K562 (cell line): ENCODE data around the gene IRX2. TPM values are rescaled to one million over a fixed set of nuclear protein-coding genes. Genes with fewer than 3 reads are reported as not detected.

Experiments used
- ATAC-seq: fragments of 200-7000 bp; cut with Tn5 transposase; 3 replicates; pipeline ENCODE4 v1.9.1; 2020; ENCODE audit warnings: moderate library complexity
- BruUV-seq: library from RNA; stranded (reverse); fragments of 400-500 nt; replicated peaks from 2 replicates; lab custom pipeline; 2021; lab: Mats Ljungman, UMichigan
- CTCF ChIA-PET: fragments of 300-600 bp; formaldehyde crosslinking; extraction: SDS; loops from one replicate; lab custom pipeline; 2021; ENCODE audit warnings: low intra/inter-chr PET ratio; lab: Yijun Ruan, JAX
- POLR2A ChIA-PET: fragments of 300-600, 350-650 bp; sonication (Branson Sonifier 250); formaldehyde crosslinking; extraction: SDS; loops from one replicate; lab custom pipeline; 2021; ENCODE audit warnings: antibody characterized with exemption, inconsistent platforms; lab: Yijun Ruan, JAX
- DNase-seq, 4 experiments: peaks; one replicate each; pipeline versions ENCODE4 v3.0.0 to v3.0.0-alpha.2; 2011 to 2018; ENCODE audit warnings: low spot score in 3 of 4, mixed read lengths in 3 of 4; ENCODE audit errors: extremely low read depth in 1 of 4
- FAIRE-seq: peaks from 2 replicates; lab custom pipeline; 2011; peaks lifted over from hg19 to GRCh38; lab: Jason Lieb, UNC
- H2AFZ ChIP-seq: 2 replicates; pipeline ENCODE4 v1.6.0; 2011; ENCODE audit warnings: low read depth, low read length, control low read depth, inconsistent platforms
- H3K27ac ChIP-seq: fragments of 200-600 bp; 3 replicates; pipeline ENCODE4 v1.8.0; 2011; ENCODE audit warnings: low read depth, mild to moderate bottlenecking, control low read depth, inconsistent platforms, low read length, moderate library complexity, mixed read lengths; ENCODE audit errors: extremely low read depth
- H3K27me3 ChIP-seq, 2 experiments: fragments of 300-600 bp in 1 of 2; 2 replicates in 1 of 2; 3 replicates in 1 of 2; pipeline versions ENCODE4 v1.6.0 to v1.8.0; 2011; ENCODE audit warnings: inconsistent platforms in 2 of 2, low read length in 2 of 2, mild to moderate bottlenecking in 1 of 2, mixed read lengths in 1 of 2, moderate library complexity in 1 of 2; ENCODE audit not compliant: control insufficient read depth in 2 of 2, insufficient read depth in 2 of 2
- H3K36me3 ChIP-seq: fragments of 300-600 bp; 3 replicates; pipeline ENCODE4 v1.8.0; 2011; ENCODE audit warnings: mild to moderate bottlenecking, low read length, inconsistent platforms; ENCODE audit not compliant: control insufficient read depth, insufficient read depth
- H3K4me1 ChIP-seq, 2 experiments: fragments of 200-600 bp in 1 of 2; replicated peaks in 1 of 2; 2 replicates in 1 of 2; 3 replicates in 1 of 2; pipeline versions ENCODE4 v1.5.1 to v1.8.0; 2011; ENCODE audit warnings: inconsistent platforms in 2 of 2, low read length in 2 of 2, mild to moderate bottlenecking in 1 of 2, mixed read lengths in 1 of 2, moderate library complexity in 1 of 2; ENCODE audit not compliant: control insufficient read depth in 2 of 2, insufficient read depth in 2 of 2
- H3K4me2 ChIP-seq: 2 replicates; pipeline ENCODE4 v1.6.1; 2011; ENCODE audit warnings: low read length, control low read depth, inconsistent platforms, mixed read lengths; ENCODE audit not compliant: insufficient read depth
- H3K4me3 ChIP-seq: fragments of 200-600 bp; sonication (generic), shearing (Covaris generic); 2 replicates; pipeline ENCODE4 v1.5.1; 2016; ENCODE audit warnings: control low read depth, inconsistent platforms
- H3K79me2 ChIP-seq: fragments of 200-600 bp; 3 replicates; pipeline ENCODE4 v1.8.0; 2011; ENCODE audit warnings: low read length, inconsistent platforms; ENCODE audit not compliant: control insufficient read depth, insufficient read depth
- H3K9ac ChIP-seq, 2 experiments: 2 replicates each; pipeline versions ENCODE4 v1.6.0 to v1.6.1; 2011; ENCODE audit warnings: low read depth in 2 of 2, low read length in 2 of 2, control low read depth in 1 of 2, inconsistent platforms in 1 of 2, mild to moderate bottlenecking in 1 of 2, mixed read lengths in 1 of 2; ENCODE audit not compliant: insufficient read depth in 1 of 2
- H3K9me1 ChIP-seq: one replicate; pipeline ENCODE4 v1.6.0; 2011; ENCODE audit warnings: inconsistent platforms, mild to moderate bottlenecking, low read length, moderate library complexity; ENCODE audit not compliant: control insufficient read depth, insufficient read depth
- H3K9me3 ChIP-seq: replicated peaks from 2 replicates; pipeline ENCODE4 v1.5.1; 2011; ENCODE audit warnings: low read depth, low read length, inconsistent platforms; ENCODE audit not compliant: control insufficient read depth, insufficient read depth
- H4K20me1 ChIP-seq: replicated peaks from 2 replicates; pipeline ENCODE4 v1.6.1; 2011; ENCODE audit warnings: low read length, inconsistent platforms, mixed read lengths; ENCODE audit not compliant: control insufficient read depth, insufficient read depth
- CBX3 ChIP-seq, 2 experiments: IDR thresholded peaks; 1 replicate in 1 of 2; 2 replicates in 1 of 2; pipeline ENCODE4 v1.6.1; 2012; ENCODE audit warnings: inconsistent platforms in 2 of 2, low read length in 2 of 2, borderline replicate concordance in 1 of 2, control low read depth in 1 of 2
- CEBPB ChIP-seq: fragments of 450-650 bp; IDR thresholded peaks from 2 replicates; pipeline ENCODE4 v1.6.1; 2016; ENCODE audit warnings: missing genetic modification characterization, missing compliant biosample characterization
- HNRNPUL1 ChIP-seq: fragments of 200-400 bp; formaldehyde crosslinking; IDR thresholded peaks from 2 replicates; pipeline ENCODE4 v1.6.1; 2017; ENCODE audit warnings: low read length
- PYGO2 ChIP-seq: fragments of 450-650 bp; IDR thresholded peaks from 2 replicates; pipeline ENCODE4 v1.6.1; 2016; ENCODE audit warnings: mild to moderate bottlenecking, missing genetic modification characterization, moderate library complexity, missing compliant biosample characterization
- RBM22 ChIP-seq: fragments of 200-400 bp; formaldehyde crosslinking; IDR thresholded peaks from 2 replicates; pipeline ENCODE4 v1.6.1; 2018; ENCODE audit warnings: low read length, low read depth; ENCODE audit not compliant: poor library complexity, severe bottlenecking
- SRSF1 ChIP-seq: fragments of 200-400 bp; formaldehyde crosslinking; IDR thresholded peaks from 2 replicates; pipeline ENCODE4 v1.6.1; 2017; ENCODE audit warnings: mild to moderate bottlenecking, low read depth, low read length, moderate library complexity
- WGBS: fragments of 100-300 bp; shearing (Covaris generic); methylation state at CpG from one replicate; pipeline ENCODE4 v1.1.6; 2016; ENCODE audit warnings: low coverage, mixed read lengths; ENCODE audit not compliant: insufficient coverage; ENCODE audit errors: missing lambda C conversion rate; 5-methylcytosine and 5-hydroxymethylcytosine counted together
- in situ Hi-C: fragments of 300-500 bp; cut with MboI; formaldehyde crosslinking; loops from 4 replicates; pipeline ENCODE4 v1.15.0; 2018; ENCODE audit warnings: inconsistent platforms, mixed read lengths
- intact Hi-C: fragments of 100-400 bp; cut with micrococcal nuclease; formaldehyde crosslinking; loops from 2 replicates; pipeline ENCODE4 v1.14.2; 2022
- polyA plus RNA-seq, 8 experiments: library from polyadenylated mRNA; depleted of rRNA in 4 of 8; stranded (reverse) in 5 of 8; unstranded in 3 of 8; fragments of >200 nt; fragmentation: Nextera tagmentation in 2 of 8; fragmentation: Illumina TruSeq in 1 of 8; extraction: Ambion mirVana in 2 of 8; extraction: Trizol in 1 of 8; gene quantifications; 2 replicates each; pipeline versions ENCODE4 v1.2.1 to v1.2.3, GENCODE V29; 2011 to 2014; ENCODE audit warnings: inconsistent platforms in 1 of 8, missing spikeins in 1 of 8
- total RNA-seq, 7 experiments: library from RNA; depleted of rRNA in 6 of 7; stranded (reverse); fragments of >200 nt in 6 of 7; fragmentation: Illumina TruSeq in 2 of 7; extraction: Trizol in 2 of 7; gene quantifications; 2 replicates each; pipeline versions ENCODE4 v1.2.1 to v1.2.3, GENCODE V29; 2011 to 2021; ENCODE audit warnings: low replicate concordance in 1 of 7
- TF ChIP-seq, protein P1 (sequence below): sonication (generic); formaldehyde crosslinking; IDR thresholded peaks from 2 replicates; pipeline ENCODE4 v1.8.1; 2023; ENCODE audit warnings: mild to moderate bottlenecking, missing genetic modification reagents

The IRX2 gene
- total and polyA plus RNA-seq, 9 of the 15 experiments (the other 6 are each of a cell fraction or from before 2014, with no cell fraction given): 0.13 TPM; not detected in 8

DNA sequence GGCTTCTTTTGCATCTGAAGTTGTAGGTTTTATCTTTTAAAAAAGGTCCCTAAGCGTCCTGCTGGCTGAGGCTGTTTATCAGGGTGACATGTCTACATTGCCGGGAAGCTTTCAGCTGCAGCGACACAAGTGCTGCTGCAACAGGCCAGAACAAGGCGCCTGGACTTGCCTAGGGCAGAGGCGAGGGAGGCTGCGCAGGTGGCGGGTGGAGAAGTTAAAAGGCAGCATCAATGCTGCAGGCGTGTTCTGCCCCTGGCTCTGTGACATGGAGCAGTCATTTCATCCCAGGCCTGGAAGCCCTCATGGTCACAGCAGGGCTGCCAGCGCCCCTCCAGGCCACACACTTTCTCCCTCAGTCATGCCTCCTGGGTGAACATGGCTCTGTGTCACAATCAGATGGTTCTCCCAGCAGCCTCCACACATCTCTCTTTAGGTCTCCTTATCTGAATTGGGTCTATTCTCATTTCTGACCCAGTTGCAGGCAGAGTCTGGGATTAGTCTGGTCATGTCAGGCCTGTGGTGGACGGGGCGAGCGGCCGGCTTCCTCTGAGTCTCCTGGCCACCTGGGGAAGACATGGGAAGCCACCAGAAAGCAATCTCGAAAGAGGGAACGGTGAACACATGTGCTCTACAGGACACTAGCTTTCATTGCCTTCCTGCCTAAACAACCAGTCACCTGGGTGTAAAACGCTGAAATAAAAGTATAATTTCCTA lies 41.3 kb downstream of the IRX2 start:
- POLR2A ChIA-PET: interaction anchor here (0.8 kb wide), 1 partner anchor 14 kb away, joined by 3 read pairs; no protein-coding TSS in a partner anchor
- 0 out of 2 replicates have a peak, but pooled peaks cover 2% of the 10 kb centered on the region for H4K20me1 ChIP-seq
- TF ChIP-seq PYGO2 (no peak), CBX3 (IDR thresholded peaks at IDR 0.05; ENCODE audit: borderline replicate concordance in 1 of 2, low read length in 2 of 2) (no peak), CEBPB (tag) (no peak), RBM22 (no peak), SRSF1 (no peak), HNRNPUL1 (no peak)
- TF ChIP-seq, protein P1, sequence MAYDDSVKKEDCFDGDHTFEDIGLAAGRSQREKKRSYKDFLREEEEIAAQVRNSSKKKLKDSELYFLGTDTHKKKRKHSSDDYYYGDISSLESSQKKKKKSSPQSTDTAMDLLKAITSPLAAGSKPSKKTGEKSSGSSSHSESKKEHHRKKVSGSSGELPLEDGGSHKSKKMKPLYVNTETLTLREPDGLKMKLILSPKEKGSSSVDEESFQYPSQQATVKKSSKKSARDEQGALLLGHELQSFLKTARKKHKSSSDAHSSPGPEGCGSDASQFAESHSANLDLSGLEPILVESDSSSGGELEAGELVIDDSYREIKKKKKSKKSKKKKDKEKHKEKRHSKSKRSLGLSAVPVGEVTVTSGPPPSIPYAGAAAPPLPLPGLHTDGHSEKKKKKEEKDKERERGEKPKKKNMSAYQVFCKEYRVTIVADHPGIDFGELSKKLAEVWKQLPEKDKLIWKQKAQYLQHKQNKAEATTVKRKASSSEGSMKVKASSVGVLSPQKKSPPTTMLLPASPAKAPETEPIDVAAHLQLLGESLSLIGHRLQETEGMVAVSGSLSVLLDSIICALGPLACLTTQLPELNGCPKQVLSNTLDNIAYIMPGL (CRISPR knock-in tag): no peak
- TF ChIP-seq, all 486 proteins: peak for 0
- peaks cover 9 to 44% of the 10 kb centered on the region in 2 experiments; a peak in 4 of 5 replicates for H3K27me3 ChIP-seq
- H3K4me1 ChIP-seq: no peaks in the 10 kb centered on the region
- H2AFZ ChIP-seq: no peak overlapping the region
- no peaks in the 10 kb centered on the region for H3K9me3 ChIP-seq
- no peaks in the 10 kb centered on the region for H3K79me2 ChIP-seq
- in situ Hi-C loops: no loop called here
- intact Hi-C loops: no loop called here
- CTCF ChIA-PET: no interaction called here
- no TSS peak for BruUV-seq
- no peaks in the 10 kb centered on the region for H3K36me3 ChIP-seq
- no peak overlapping the region for H3K4me2 ChIP-seq
- no peak overlapping the region for H3K27ac ChIP-seq
- no peak overlapping the region for H3K4me3 ChIP-seq
- H3K9ac ChIP-seq: no peak overlapping the region
- H3K9me1 ChIP-seq: no peaks in the 10 kb centered on the region
- WGBS: 3% methylated on average over 16 of the region's 16 CpGs
- no peak for FAIRE-seq
- no peak for DNase-seq
- ATAC-seq: no peak; the same call in 2 of the 3 replicates
